HEK293 (cell line): ENCODE data around the gene TNNC2.

ENCODE experiments used
- CTCF ChIA-PET: fragments of 350-600 bp; formaldehyde crosslinking; extraction: SDS; loops from one replicate; lab custom pipeline; 2021; ENCODE audit warnings: antibody characterized with exemption; lab: Yijun Ruan, JAX
- POLR2A ChIA-PET: fragments of 300-600 bp; formaldehyde crosslinking; extraction: SDS; loops from one replicate; lab custom pipeline; 2020; ENCODE audit warnings: antibody characterized with exemption, inconsistent platforms; lab: Yijun Ruan, JAX
- H3K27ac ChIP-seq: fragments of 200-500 bp; sonication (Bioruptor generic); 2 replicates; pipeline ENCODE4 v1.5.1; 2014; ENCODE audit warnings: low read depth, low read length, control low read depth, inconsistent platforms; ENCODE audit errors: extremely low read depth
- H3K36me3 ChIP-seq, 2 experiments: fragments of 200-500 bp in 1 of 2; sonication (Bioruptor generic) in 1 of 2; 1 replicate in 1 of 2; 2 replicates in 1 of 2; pipeline ENCODE4 v1.5.1; 2014 to 2017; ENCODE audit warnings: inconsistent platforms in 2 of 2, low read length in 2 of 2; ENCODE audit not compliant: control insufficient read depth in 2 of 2, insufficient read depth in 1 of 2
- H3K4me1 ChIP-seq: fragments of 200-500 bp; sonication (Bioruptor generic); 2 replicates; pipeline ENCODE4 v1.5.1; 2014; ENCODE audit warnings: mild to moderate bottlenecking, low read length, inconsistent platforms; ENCODE audit not compliant: control insufficient read depth, insufficient read depth
- H3K4me3 ChIP-seq: 2 replicates; pipeline ENCODE4 v1.5.1; 2011; ENCODE audit warnings: low read depth, mild to moderate bottlenecking, control low read depth, low read length, moderate library complexity
- H3K9me3 ChIP-seq: fragments of 200-500 bp; sonication (Bioruptor generic); 2 replicates; pipeline ENCODE4 v1.5.1; 2014; ENCODE audit warnings: low read depth, low read length, inconsistent platforms; ENCODE audit not compliant: control insufficient read depth, insufficient read depth
- GLIS2 ChIP-seq: fragments of 450-650 bp; formaldehyde crosslinking; IDR thresholded peaks from 2 replicates; pipeline ENCODE4 v1.5.1; 2016; ENCODE audit warnings: missing biosample characterization, missing genetic modification characterization
- HIC1 ChIP-seq: fragments of 450-650 bp; formaldehyde crosslinking; IDR thresholded peaks from 2 replicates; pipeline ENCODE4 v1.5.1; 2016; ENCODE audit warnings: missing biosample characterization, missing genetic modification characterization
- KLF1 ChIP-seq: fragments of 450-650 bp; formaldehyde crosslinking; IDR thresholded peaks from 2 replicates; pipeline ENCODE4 v1.5.1; 2016; ENCODE audit warnings: missing biosample characterization, missing genetic modification characterization
- KLF17 ChIP-seq: fragments of 450-650 bp; formaldehyde crosslinking; IDR thresholded peaks from 2 replicates; pipeline ENCODE4 v1.5.1; 2016; ENCODE audit warnings: missing biosample characterization, missing genetic modification characterization
- KLF8 ChIP-seq: fragments of 450-650 bp; formaldehyde crosslinking; IDR thresholded peaks from 2 replicates; pipeline ENCODE4 v1.5.1; 2016; ENCODE audit warnings: missing biosample characterization, missing genetic modification characterization
- PATZ1 ChIP-seq: fragments of 450-650 bp; formaldehyde crosslinking; IDR thresholded peaks from 2 replicates; pipeline ENCODE4 v1.5.1; 2016; ENCODE audit warnings: missing biosample characterization, missing genetic modification characterization
- SALL2 ChIP-seq: fragments of 450-650 bp; formaldehyde crosslinking; IDR thresholded peaks from 2 replicates; pipeline ENCODE4 v1.5.0; 2017; ENCODE audit warnings: missing biosample characterization, mild to moderate bottlenecking, missing genetic modification characterization, borderline replicate concordance
- SP2 ChIP-seq: fragments of 450-650 bp; formaldehyde crosslinking; IDR thresholded peaks from 2 replicates; pipeline ENCODE4 v1.5.1; 2016; ENCODE audit warnings: missing biosample characterization, missing genetic modification characterization
- YY1 ChIP-seq: fragments of 450-650 bp; formaldehyde crosslinking; IDR thresholded peaks from 2 replicates; pipeline ENCODE4 v1.5.1; 2018; ENCODE audit warnings: missing biosample characterization, missing genetic modification characterization
- ZBTB26 ChIP-seq: fragments of 450-650 bp; formaldehyde crosslinking; optimal IDR thresholded peaks from 2 replicates; pipeline ENCODE3; 2016; ENCODE audit warnings: missing biosample characterization, mild to moderate bottlenecking, missing genetic modification characterization
- ZFHX2 ChIP-seq: fragments of 450-650 bp; formaldehyde crosslinking; conservative IDR thresholded peaks from 2 replicates; pipeline ENCODE4 v1.5.1; 2016; ENCODE audit warnings: missing biosample characterization, missing genetic modification characterization
- ZNF133 ChIP-seq: fragments of 450-650 bp; formaldehyde crosslinking; IDR thresholded peaks from 2 replicates; pipeline ENCODE4 v1.5.1; 2016; ENCODE audit warnings: missing biosample characterization, missing genetic modification characterization
- ZNF335 ChIP-seq: fragments of 450-650 bp; formaldehyde crosslinking; conservative IDR thresholded peaks from 2 replicates; pipeline ENCODE4 v1.5.1; 2016; ENCODE audit warnings: missing biosample characterization, missing genetic modification characterization
- ZNF416 ChIP-seq: fragments of 450-650 bp; formaldehyde crosslinking; IDR thresholded peaks from 2 replicates; pipeline ENCODE4 v1.5.1; 2016; ENCODE audit warnings: missing biosample characterization, missing genetic modification characterization
- ZNF530 ChIP-seq: fragments of 450-650 bp; formaldehyde crosslinking; IDR thresholded peaks from 2 replicates; pipeline ENCODE4 v1.5.1; 2016; ENCODE audit warnings: low read depth, missing biosample characterization, missing genetic modification characterization
- ZNF580 ChIP-seq: fragments of 450-650 bp; formaldehyde crosslinking; IDR thresholded peaks from 2 replicates; pipeline ENCODE4 v1.5.1; 2016; ENCODE audit warnings: missing biosample characterization, missing genetic modification characterization
- ZNF747 ChIP-seq: fragments of 450-650 bp; formaldehyde crosslinking; IDR thresholded peaks from 2 replicates; pipeline ENCODE4 v1.5.1; 2016; ENCODE audit warnings: missing biosample characterization, missing genetic modification characterization
- ZSCAN30 ChIP-seq: fragments of 450-650 bp; IDR thresholded peaks from 2 replicates; pipeline ENCODE4 v1.5.1; 2018; ENCODE audit warnings: missing biosample characterization, mild to moderate bottlenecking, missing genetic modification characterization, moderate library complexity
- ZXDB ChIP-seq: fragments of 450-650 bp; formaldehyde crosslinking; IDR thresholded peaks from 2 replicates; pipeline ENCODE4 v1.5.1; 2016; ENCODE audit warnings: missing biosample characterization, missing genetic modification characterization

Gene TNNC2

GRCh38 chr20:45813489-45813888 lies 13.6 kb downstream of the TNNC2 start:
- H3K36me3 ChIP-seq: peaks cover 0 to 78% of the 10 kb centered on the region in 2 experiments; a peak in 2 of 3 replicates
- ChIA-PET CTCF (interaction anchor here (0.8 to 1.1 kb wide), 2 partner anchors 24 to 156 kb away, joined by 3 to 4 read pairs; no protein-coding TSS in a partner anchor), POLR2A (interaction anchor here (0.6 to 1.8 kb wide), 7 partner anchors 9 to 121 kb away, joined by 3 to 13 read pairs (median 3); partner anchors contain the start of genes PCIF1, SNX21 and ZSWIM1)
- peak overlapping the region; percentile 88; the same call in 1 of the 2 replicates for H3K27ac ChIP-seq
- TF ChIP-seq HIC1 (no peak), SP2 (tag by site-specific recombination) (peak; percentile 67), KLF1 (tag by site-specific recombination) (peak; percentile 72), ZNF580 (tag by site-specific recombination) (no peak), ZNF416 (no peak), KLF17 (tag by site-specific recombination) (peak; percentile 81)
- H3K4me3 ChIP-seq: peak overlapping the region; percentile 88
- peaks cover 7% of the 10 kb centered on the region; the same call in 1 of the 2 replicates for H3K4me1 ChIP-seq
- no peaks in the 10 kb centered on the region for H3K9me3 ChIP-seq

GRCh38 chr20:45813006-45813340 lies 14.1 kb downstream of the TNNC2 start:
- Histone ChIP-seq H3K27ac (peak overlapping the region; percentile 88), H3K4me3 (peak overlapping the region; percentile 88), H3K36me3 (peaks cover 5 to 81% of the 10 kb centered on the region in 2 experiments; a peak in 2 of 3 replicates), H3K9me3 (no peaks in the 10 kb centered on the region), H3K4me1 (peaks cover 7% of the 10 kb centered on the region; the same call in 1 of the 2 replicates)
- no peak for TF ChIP-seq ZNF530 (tag by site-specific recombination)
- peak; percentile 31; the same call in 1 of the 2 replicates for TF ChIP-seq ZNF335 (tag by site-specific recombination)
- TF ChIP-seq SALL2: no peak
- TF ChIP-seq GLIS2 (tag by site-specific recombination): 0 out of 2 replicates have a peak, but pooled peaks have one; percentile 13
- CTCF ChIA-PET: interaction anchor here (0.8 to 1.1 kb wide), 2 partner anchors 24 to 157 kb away, joined by 3 to 4 read pairs; no protein-coding TSS in a partner anchor
- POLR2A ChIA-PET: interaction anchor here (0.9 to 1.8 kb wide), 6 partner anchors 9 to 121 kb away, joined by 3 to 13 read pairs (median 4); partner anchors contain the start of genes PCIF1, SNX21 and ZSWIM1

- H3K36me3 ChIP-seq: peaks cover 5 to 84% of the 10 kb centered on the region in 2 experiments; a peak in 2 of 3 replicates
- CTCF ChIA-PET: interaction anchor here (1.1 kb wide), 1 partner anchor 157 kb away, joined by 3 read pairs; no protein-coding TSS in a partner anchor
- POLR2A ChIA-PET: interaction anchor here (0.9 to 1.8 kb wide), 5 partner anchors 10 to 122 kb away, joined by 3 to 13 read pairs (median 4); partner anchors contain the start of genes PCIF1 and ZSWIM1
- H3K4me3 ChIP-seq: peak within 1 kb of the TSS; percentile 88
- no peaks in the 10 kb centered on the region for H3K9me3 ChIP-seq
- H3K4me1 ChIP-seq: peaks cover 3% of the 10 kb centered on the region; the same call in 1 of the 2 replicates
- peak within 1 kb of the TSS; percentile 88 for H3K27ac ChIP-seq
- no peak for TF ChIP-seq ZBTB26
- TF ChIP-seq ZNF747: no peak
- TF ChIP-seq YY1 (tag by site-specific recombination): 0 out of 2 replicates have a peak, but pooled peaks have one; percentile 14
- 0 out of 2 replicates have a peak, but pooled peaks have one; percentile 15 for TF ChIP-seq ZSCAN30
- TF ChIP-seq KLF8 (tag by site-specific recombination): peak; percentile 35; the same call in 1 of the 2 replicates
- 0 out of 2 replicates have a peak, but pooled peaks have one; percentile 37 for TF ChIP-seq PATZ1 (tag by site-specific recombination)
- TF ChIP-seq HIC1: peak; percentile 54; the same call in 1 of the 2 replicates
- peak; percentile 35 for TF ChIP-seq ZFHX2 (tag by site-specific recombination)
- no peak for TF ChIP-seq ZNF133 (tag by site-specific recombination)
- TF ChIP-seq ZXDB (tag by site-specific recombination): peak; percentile 55; the same call in 1 of the 2 replicates
Observed at GRCh38 chr20:45812157-45813005, 14.7 kb downstream of the TNNC2 start, which contains the start of gene UBE2C. TSS of gene UBE2C (plus strand) at chr20:45812644. CDS start at chr20:45812696, 52 bp downstream.
